ENCODE results near the gene SPSB1. TPM values are rescaled to one million over a fixed set of nuclear protein-coding genes. Genes with fewer than 3 reads are reported as not detected.
A peak's percentile ranks its signal among the peaks of the same experiment; 100 is the strongest.

SPSB1 gene
- total RNA-seq, 2 donors from 2014 or later, result 20.4 to 26.9 TPM

DNA sequence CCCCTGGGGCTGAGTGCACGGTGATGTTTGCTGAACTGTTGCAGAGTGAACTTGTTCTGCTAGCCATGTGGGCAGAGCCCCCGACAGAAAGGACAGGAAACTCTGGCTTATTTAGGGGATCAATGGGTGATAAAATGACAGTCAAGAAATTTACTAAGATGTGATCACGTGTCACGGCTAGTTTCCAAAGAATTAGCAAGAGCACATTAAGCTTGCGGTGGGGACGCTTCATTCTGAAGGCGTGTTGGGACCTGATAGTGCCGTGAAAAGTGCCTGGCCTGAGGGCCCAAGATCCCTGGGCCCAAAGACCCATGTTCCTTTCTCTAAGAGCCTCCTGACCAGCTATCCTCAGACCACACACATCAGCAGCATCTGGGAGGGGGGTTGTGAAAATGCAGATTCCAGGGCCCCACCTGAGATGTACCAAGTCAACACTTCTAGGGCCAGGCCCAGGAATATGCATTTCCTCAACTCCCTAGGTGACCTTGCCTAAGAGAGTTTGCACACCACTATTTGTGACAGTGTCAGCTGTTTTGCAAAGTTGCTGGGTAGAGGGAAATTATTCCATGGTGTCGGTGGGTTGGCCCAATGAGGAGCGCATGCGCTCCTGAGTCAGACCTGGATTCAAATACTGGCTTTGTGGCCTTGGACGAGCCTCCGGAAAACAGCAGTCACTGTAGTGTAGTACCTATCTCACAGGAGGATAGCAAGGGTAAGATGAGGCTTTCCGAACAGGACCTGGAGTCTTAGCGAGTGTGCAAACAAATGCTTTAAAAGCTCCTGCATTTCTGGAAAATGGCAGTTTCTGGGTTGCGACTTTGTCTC lies 77.5 kb downstream of the SPSB1 start:
- Histone ChIP-seq H3K27ac (ENCODE audit: low read depth, low read length) (no peak overlapping the region), H3K9me3 (ENCODE audit: control insufficient read depth, low read length) (no peaks in the 10 kb centered on the region), H3K27me3 (ENCODE audit: control insufficient read depth, insufficient read depth, low read length, poor library complexity, severe bottlenecking) (peaks cover 4% of the 10 kb centered on the region), H3K4me1 (ENCODE audit: control insufficient read depth, insufficient read depth, low read length) (peaks cover 2% of the 10 kb centered on the region), H3K4me3 (ENCODE audit: low read length) (no peak overlapping the region), H3K9ac (ENCODE audit: extremely low read depth, low read length, poor library complexity, severe bottlenecking) (no peak overlapping the region), H3K36me3 (ENCODE audit: control insufficient read depth, insufficient read depth, low read length) (no peaks in the 10 kb centered on the region)
- DNase-seq, result no peak
- peak overlapping the region; percentile 45 for H3K27ac Mint-ChIP-seq
- no peaks in the 10 kb centered on the region for H3K9me3 Mint-ChIP-seq
- H3K4me3 Mint-ChIP-seq, result no peak overlapping the region
- WGBS, 2 experiments (ENCODE audit: insufficient coverage in 1 of 2, insufficient read length in 1 of 2), result 95 to 97% methylated on average over 16 of the region's 16 CpGs
- peaks cover 28% of the 10 kb centered on the region for H3K4me1 Mint-ChIP-seq
- TF ChIP-seq, protein P1, sequence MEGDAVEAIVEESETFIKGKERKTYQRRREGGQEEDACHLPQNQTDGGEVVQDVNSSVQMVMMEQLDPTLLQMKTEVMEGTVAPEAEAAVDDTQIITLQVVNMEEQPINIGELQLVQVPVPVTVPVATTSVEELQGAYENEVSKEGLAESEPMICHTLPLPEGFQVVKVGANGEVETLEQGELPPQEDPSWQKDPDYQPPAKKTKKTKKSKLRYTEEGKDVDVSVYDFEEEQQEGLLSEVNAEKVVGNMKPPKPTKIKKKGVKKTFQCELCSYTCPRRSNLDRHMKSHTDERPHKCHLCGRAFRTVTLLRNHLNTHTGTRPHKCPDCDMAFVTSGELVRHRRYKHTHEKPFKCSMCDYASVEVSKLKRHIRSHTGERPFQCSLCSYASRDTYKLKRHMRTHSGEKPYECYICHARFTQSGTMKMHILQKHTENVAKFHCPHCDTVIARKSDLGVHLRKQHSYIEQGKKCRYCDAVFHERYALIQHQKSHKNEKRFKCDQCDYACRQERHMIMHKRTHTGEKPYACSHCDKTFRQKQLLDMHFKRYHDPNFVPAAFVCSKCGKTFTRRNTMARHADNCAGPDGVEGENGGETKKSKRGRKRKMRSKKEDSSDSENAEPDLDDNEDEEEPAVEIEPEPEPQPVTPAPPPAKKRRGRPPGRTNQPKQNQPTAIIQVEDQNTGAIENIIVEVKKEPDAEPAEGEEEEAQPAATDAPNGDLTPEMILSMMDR (conservative IDR thresholded peaks at IDR 0.05), result no peak
- H3K27me3 Mint-ChIP-seq (ENCODE audit: insufficient read depth), result no peaks in the 10 kb centered on the region
- H3K36me3 Mint-ChIP-seq (ENCODE audit: low read depth), result peaks cover 27% of the 10 kb centered on the region

DNA sequence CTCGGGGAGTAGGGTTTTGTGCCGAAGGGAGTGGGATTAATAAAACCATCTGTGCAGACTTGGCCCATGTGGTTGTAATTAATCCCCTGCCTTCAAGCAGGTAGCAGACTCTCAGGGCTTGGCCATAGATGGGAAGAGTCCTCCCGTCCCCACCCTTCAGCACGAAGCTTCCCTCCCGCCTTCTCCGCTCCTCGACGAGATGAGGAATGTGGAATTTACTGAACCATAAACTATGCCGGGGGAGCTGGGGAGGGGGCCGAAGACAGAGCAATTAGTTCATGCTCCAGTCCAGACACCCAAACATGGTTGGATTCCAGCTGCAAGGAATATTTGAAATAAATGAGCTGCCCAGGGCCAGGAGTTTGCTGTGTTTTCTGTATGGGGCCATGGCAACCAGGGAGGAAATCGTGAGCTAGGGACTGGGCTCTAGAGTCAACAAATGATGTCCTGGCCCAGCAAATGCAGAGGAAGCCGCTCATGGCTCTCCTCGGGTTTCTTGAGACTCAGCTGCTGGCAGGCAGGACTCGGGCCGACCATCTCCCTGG lies 78.8 kb downstream of the SPSB1 start:
- TF ChIP-seq, protein P1 (conservative IDR thresholded peaks at IDR 0.05), result no peak
- Mint-ChIP-seq H3K9me3 (no peaks in the 10 kb centered on the region), H3K4me1 (peaks cover 31% of the 10 kb centered on the region), H3K27ac (peak overlapping the region; percentile 66), H3K27me3 (ENCODE audit: insufficient read depth) (peaks cover 11% of the 10 kb centered on the region), H3K36me3 (ENCODE audit: low read depth) (peaks cover 27% of the 10 kb centered on the region), H3K4me3 (no peak overlapping the region)
- H3K9me3 ChIP-seq (ENCODE audit: control insufficient read depth, low read length), result no peaks in the 10 kb centered on the region
- no peak for DNase-seq
- peaks cover 16% of the 10 kb centered on the region for H3K27me3 ChIP-seq (ENCODE audit: control insufficient read depth, insufficient read depth, low read length, poor library complexity, severe bottlenecking)
- peak overlapping the region; percentile 83 for H3K27ac ChIP-seq (ENCODE audit: low read depth, low read length)
- no peaks in the 10 kb centered on the region for H3K36me3 ChIP-seq (ENCODE audit: control insufficient read depth, insufficient read depth, low read length)
- H3K4me1 ChIP-seq (ENCODE audit: control insufficient read depth, insufficient read depth, low read length), result peaks cover 2% of the 10 kb centered on the region
- H3K9ac ChIP-seq (ENCODE audit: extremely low read depth, low read length, poor library complexity, severe bottlenecking), result no peak overlapping the region
- no peak overlapping the region for H3K4me3 ChIP-seq (ENCODE audit: low read length)
- 70 to 88% methylated on average over 2 to 15 of the region's 15 CpGs for WGBS, 2 experiments (ENCODE audit: insufficient coverage in 1 of 2, insufficient read length in 1 of 2)

DNA sequence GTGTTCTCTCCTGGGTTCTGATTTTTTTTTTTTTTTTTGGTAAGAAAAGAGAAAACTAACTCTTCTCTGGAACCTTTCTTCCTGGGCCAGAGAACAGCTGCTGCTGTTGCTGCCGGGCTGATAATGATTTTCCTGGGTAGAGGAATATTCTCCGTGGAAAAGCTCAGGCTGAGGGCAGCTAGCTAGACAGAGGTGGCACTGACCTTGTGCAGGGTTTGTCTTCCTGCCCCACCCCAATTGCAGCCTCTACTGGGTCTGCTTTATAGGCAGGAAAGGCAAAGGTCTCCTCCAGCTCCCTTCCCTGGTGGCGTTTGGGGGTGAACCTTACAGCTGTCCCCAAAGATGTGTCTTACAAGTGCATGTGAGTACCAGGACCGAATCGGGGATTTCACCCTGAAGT lies 79.3 kb downstream of the SPSB1 start:
- Mint-ChIP-seq H3K36me3 (ENCODE audit: low read depth) (peaks cover 27% of the 10 kb centered on the region), H3K27me3 (ENCODE audit: insufficient read depth) (peaks cover 16% of the 10 kb centered on the region), H3K4me1 (peaks cover 31% of the 10 kb centered on the region), H3K27ac (no peak overlapping the region), H3K4me3 (no peak overlapping the region), H3K9me3 (no peaks in the 10 kb centered on the region)
- H3K9me3 ChIP-seq (ENCODE audit: control insufficient read depth, low read length), result no peaks in the 10 kb centered on the region
- peak overlapping the region; percentile 83 for H3K27ac ChIP-seq (ENCODE audit: low read depth, low read length)
- H3K36me3 ChIP-seq (ENCODE audit: control insufficient read depth, insufficient read depth, low read length), result no peaks in the 10 kb centered on the region
- H3K9ac ChIP-seq (ENCODE audit: extremely low read depth, low read length, poor library complexity, severe bottlenecking), result no peak overlapping the region
- 92% methylated on average over 4 to 5 of the region's 5 CpGs for WGBS, 2 experiments (ENCODE audit: insufficient coverage in 1 of 2, insufficient read length in 1 of 2)
- TF ChIP-seq, protein P1 (conservative IDR thresholded peaks at IDR 0.05), result no peak
- no peak for DNase-seq
- H3K4me1 ChIP-seq (ENCODE audit: control insufficient read depth, insufficient read depth, low read length), result peaks cover 2% of the 10 kb centered on the region
- H3K27me3 ChIP-seq (ENCODE audit: control insufficient read depth, insufficient read depth, low read length, poor library complexity, severe bottlenecking), result peaks cover 21% of the 10 kb centered on the region
- H3K4me3 ChIP-seq (ENCODE audit: low read length), result no peak overlapping the region
